PC-3 (cell line): Measurements from ENCODE around the gene PTEN. TPM values are rescaled to one million over a fixed set of nuclear protein-coding genes. Genes with fewer than 3 reads are reported as not detected.

Experiments used
- ATAC-seq: fragments of 200-7000 bp; cut with Tn5 transposase; 2 replicates; pipeline ENCODE4 v1.9.1; 2020; ENCODE audit warnings: mild to moderate bottlenecking, moderate library complexity
- BruUV-seq: library from RNA; stranded (reverse); fragments of 400-500 nt; replicated peaks from 2 replicates; lab custom pipeline; 2021; lab: Mats Ljungman, UMichigan
- CTCF ChIA-PET: fragments of 300-600 bp; sonication (Branson Sonifier 250); formaldehyde crosslinking; loops from one replicate; lab custom pipeline; 2022; ENCODE audit warnings: antibody characterized with exemption; lab: Charles Lee
- POLR2A ChIA-PET: fragments of 300-600 bp; sonication (Branson Sonifier 250); formaldehyde crosslinking; loops from one replicate; lab custom pipeline; 2022; ENCODE audit warnings: antibody characterized with exemption; ENCODE audit not compliant: unreplicated experiment; lab: Charles Lee
- DNase-seq: peaks from one replicate; pipeline ENCODE4 v3.0.0-alpha.2; 2015
- H2AFZ ChIP-seq: fragments of 300-600 bp; sonication (generic); 2 replicates; pipeline ENCODE4 v1.6.0; 2016; ENCODE audit warnings: antibody characterized with exemption, low read length
- H3F3A ChIP-seq: fragments of 300-600 bp; sonication (generic); one replicate; pipeline ENCODE4 v1.6.0; 2017; ENCODE audit warnings: antibody characterized with exemption, low read length, control low read depth, mild to moderate bottlenecking; ENCODE audit not compliant: unreplicated experiment
- H3K27ac ChIP-seq: fragments of 300-600 bp; sonication (generic); 2 replicates; pipeline ENCODE4 v1.5.1; 2016; ENCODE audit warnings: mild to moderate bottlenecking, low read length
- H3K27me3 ChIP-seq: fragments of 300-600 bp; sonication (generic); 2 replicates; pipeline ENCODE4 v1.6.1; 2016; ENCODE audit warnings: low read length, mixed read lengths
- H3K36me3 ChIP-seq: fragments of 300-600 bp; sonication (generic); 2 replicates; pipeline ENCODE4 v1.6.1; 2016; ENCODE audit warnings: low read depth, mixed run types, low read length, mixed read lengths
- H3K4me1 ChIP-seq: fragments of 300-600 bp; sonication (generic); 2 replicates; pipeline ENCODE4 v1.5.1; 2016; ENCODE audit warnings: low read length; ENCODE audit not compliant: insufficient read depth
- H3K4me2 ChIP-seq: fragments of 300-600 bp; sonication (generic); 2 replicates; pipeline ENCODE4 v1.6.0; 2016; ENCODE audit warnings: low read length
- H3K4me3 ChIP-seq: fragments of 300-600 bp; sonication (generic); 2 replicates; pipeline ENCODE4 v1.5.1; 2016; ENCODE audit warnings: mild to moderate bottlenecking, low read length, mixed read lengths
- H3K79me2 ChIP-seq: fragments of 300-600 bp; sonication (generic); 2 replicates; pipeline ENCODE4 v1.6.1; 2017; ENCODE audit warnings: low read length, mixed read lengths
- H3K9ac ChIP-seq: fragments of 300-600 bp; sonication (generic); 2 replicates; pipeline ENCODE4 v1.6.0; 2016; ENCODE audit warnings: mild to moderate bottlenecking, low read length
- H3K9me2 ChIP-seq: fragments of 300-600 bp; sonication (generic); replicated peaks from 2 replicates; pipeline ENCODE4 v1.6.1; 2016; ENCODE audit warnings: mixed run types, low read length, mixed read lengths
- H3K9me3 ChIP-seq: fragments of 300-600 bp; sonication (generic); 2 replicates; pipeline ENCODE4 v1.6.1; 2016; ENCODE audit warnings: low read length, mixed read lengths
- H4K20me1 ChIP-seq: fragments of 300-600 bp; sonication (generic); 2 replicates; pipeline ENCODE4 v1.6.1; 2016; ENCODE audit warnings: low read length, mixed read lengths
- EZH2 ChIP-seq: fragments of 300-600 bp; sonication (generic); IDR thresholded peaks from one replicate; pipeline ENCODE4 v1.6.1; 2017; ENCODE audit warnings: antibody characterized with exemption, mild to moderate bottlenecking, low read length; ENCODE audit not compliant: unreplicated experiment
- EZH2phosphoT487 ChIP-seq: fragments of 300-600 bp; sonication (generic); IDR thresholded peaks from 2 replicates; pipeline ENCODE4 v1.6.1; 2018; ENCODE audit warnings: mild to moderate bottlenecking, antibody characterized with exemption, low read length, borderline replicate concordance
- intact Hi-C: fragments of 100-400 bp; cut with micrococcal nuclease; formaldehyde crosslinking; loops from 2 replicates; pipeline ENCODE4 v1.9.0; 2023
- total RNA-seq: library from RNA; depleted of rRNA; stranded (reverse); fragments of >200 nt; gene quantifications from 2 replicates; pipeline ENCODE4 v1.2.3, GENCODE V29; 2014
- TF ChIP-seq, protein P1 (sequence below): fragments of 300-600 bp; sonication (generic); conservative IDR thresholded peaks from 2 replicates; pipeline ENCODE4 v1.5.1; 2017; ENCODE audit warnings: antibody characterized with exemption, low read depth, mild to moderate bottlenecking, low read length

PTEN gene
- total RNA-seq, 1 experiment from 2014 or later: 7.8 TPM

DNA sequence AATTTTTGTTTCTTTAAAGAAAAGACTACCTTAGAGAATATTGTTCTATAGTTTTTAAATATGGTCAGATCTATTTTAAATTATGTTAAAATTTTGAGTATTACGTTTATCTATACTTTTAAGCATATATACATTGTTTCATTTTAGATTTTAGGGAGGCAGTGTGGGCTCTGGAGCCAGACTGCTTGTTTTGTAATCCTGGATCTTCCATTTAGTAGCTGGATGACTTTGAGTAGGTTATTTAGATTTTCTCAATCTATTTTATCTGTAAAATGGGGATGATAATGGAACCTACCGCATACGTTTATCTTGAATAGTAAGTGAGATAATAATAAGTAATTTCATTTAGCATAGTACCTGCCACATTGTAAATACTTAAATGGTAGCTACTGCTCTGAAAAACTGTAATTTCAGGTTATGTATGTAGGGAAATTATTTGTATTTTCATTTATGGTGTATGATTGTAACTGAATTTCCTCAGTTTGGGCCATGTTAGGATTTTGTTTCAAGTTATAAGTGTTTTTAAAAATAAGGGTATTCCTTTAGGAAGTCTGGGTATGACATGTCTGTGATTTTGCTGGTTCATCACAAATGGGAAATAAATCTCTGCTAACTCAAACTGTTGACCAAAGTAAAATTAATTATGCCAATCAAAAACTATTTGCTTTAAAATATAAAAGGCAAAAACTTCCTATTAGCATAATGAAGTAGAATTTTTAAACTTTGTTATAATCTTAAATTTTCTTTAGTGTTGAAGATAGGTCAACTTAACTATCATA lies 6.5 kb downstream of the PTEN start:
- no peaks in the 10 kb centered on the region for H3K9me3 ChIP-seq
- POLR2A ChIA-PET: no interaction called here
- H3K36me3 ChIP-seq: no peaks in the 10 kb centered on the region
- intact Hi-C loops: no loop called here
- H3K4me3 ChIP-seq: no peak overlapping the region
- TF ChIP-seq EZH2 (no peak), EZH2phosphoT487 (no peak)
- TF ChIP-seq, protein P1, sequence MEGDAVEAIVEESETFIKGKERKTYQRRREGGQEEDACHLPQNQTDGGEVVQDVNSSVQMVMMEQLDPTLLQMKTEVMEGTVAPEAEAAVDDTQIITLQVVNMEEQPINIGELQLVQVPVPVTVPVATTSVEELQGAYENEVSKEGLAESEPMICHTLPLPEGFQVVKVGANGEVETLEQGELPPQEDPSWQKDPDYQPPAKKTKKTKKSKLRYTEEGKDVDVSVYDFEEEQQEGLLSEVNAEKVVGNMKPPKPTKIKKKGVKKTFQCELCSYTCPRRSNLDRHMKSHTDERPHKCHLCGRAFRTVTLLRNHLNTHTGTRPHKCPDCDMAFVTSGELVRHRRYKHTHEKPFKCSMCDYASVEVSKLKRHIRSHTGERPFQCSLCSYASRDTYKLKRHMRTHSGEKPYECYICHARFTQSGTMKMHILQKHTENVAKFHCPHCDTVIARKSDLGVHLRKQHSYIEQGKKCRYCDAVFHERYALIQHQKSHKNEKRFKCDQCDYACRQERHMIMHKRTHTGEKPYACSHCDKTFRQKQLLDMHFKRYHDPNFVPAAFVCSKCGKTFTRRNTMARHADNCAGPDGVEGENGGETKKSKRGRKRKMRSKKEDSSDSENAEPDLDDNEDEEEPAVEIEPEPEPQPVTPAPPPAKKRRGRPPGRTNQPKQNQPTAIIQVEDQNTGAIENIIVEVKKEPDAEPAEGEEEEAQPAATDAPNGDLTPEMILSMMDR: no peak
- H3K9me2 ChIP-seq: no peaks in the 10 kb centered on the region
- peak overlapping the region; percentile 26; the same call in 1 of the 2 replicates for H3K4me2 ChIP-seq
- H3K4me1 ChIP-seq: peaks cover 18% of the 10 kb centered on the region; the same call in 1 of the 2 replicates
- no peak overlapping the region for H2AFZ ChIP-seq
- no peak for ATAC-seq
- no peak overlapping the region for H3K27ac ChIP-seq
- no peak overlapping the region for H3K9ac ChIP-seq
- no TSS peak for BruUV-seq
- DNase-seq: no peak
- CTCF ChIA-PET: no interaction called here
- no peaks in the 10 kb centered on the region for H3F3A ChIP-seq
- H3K27me3 ChIP-seq: no peaks in the 10 kb centered on the region
- peaks cover 99% of the 10 kb centered on the region for H3K79me2 ChIP-seq
- peaks cover 36% of the 10 kb centered on the region for H4K20me1 ChIP-seq

DNA sequence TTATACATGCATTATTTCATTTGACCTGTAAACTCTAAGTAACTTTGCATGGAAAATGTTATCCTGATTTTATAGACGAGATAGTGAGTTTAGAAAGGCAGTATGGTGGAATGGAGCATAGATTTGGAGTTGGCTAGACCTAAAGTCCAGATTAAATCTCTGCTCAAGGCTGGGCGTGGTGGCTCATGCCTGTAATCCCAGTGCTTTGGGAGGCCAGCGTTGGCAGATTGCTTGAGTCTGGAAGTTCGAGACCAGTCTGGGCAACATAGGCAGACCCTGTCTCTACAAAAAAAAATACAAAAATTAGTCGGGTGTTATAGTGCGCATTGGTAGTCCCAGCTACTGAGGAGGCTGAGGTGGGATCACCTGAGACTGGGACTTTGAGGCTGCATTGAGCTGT lies 9.4 kb downstream of the PTEN start:
- no peaks in the 10 kb centered on the region for H3K9me2 ChIP-seq
- intact Hi-C loops: no loop called here
- peaks cover 7% of the 10 kb centered on the region for H4K20me1 ChIP-seq
- H3K27ac ChIP-seq: no peak overlapping the region
- no peak for TF ChIP-seq EZH2phosphoT487
- TF ChIP-seq, protein P1: no peak
- TF ChIP-seq EZH2: no peak
- H3K79me2 ChIP-seq: peaks cover 97% of the 10 kb centered on the region
- no peaks in the 10 kb centered on the region for H3K27me3 ChIP-seq
- H3K4me3 ChIP-seq: no peak overlapping the region
- H3K4me2 ChIP-seq: no peak overlapping the region
- POLR2A ChIA-PET: interaction anchor here (0.6 kb wide), 1 partner anchor 9 kb away, joined by 9 read pairs; no protein-coding TSS in a partner anchor
- no peak for ATAC-seq
- H3K9ac ChIP-seq: no peak overlapping the region
- no peaks in the 10 kb centered on the region for H3K9me3 ChIP-seq
- CTCF ChIA-PET: no interaction called here
- DNase-seq: no peak
- no peaks in the 10 kb centered on the region for H3F3A ChIP-seq
- no peaks in the 10 kb centered on the region for H3K36me3 ChIP-seq
- H2AFZ ChIP-seq: no peak overlapping the region
- BruUV-seq: no TSS peak
- H3K4me1 ChIP-seq: peaks cover 18% of the 10 kb centered on the region; the same call in 1 of the 2 replicates

DNA sequence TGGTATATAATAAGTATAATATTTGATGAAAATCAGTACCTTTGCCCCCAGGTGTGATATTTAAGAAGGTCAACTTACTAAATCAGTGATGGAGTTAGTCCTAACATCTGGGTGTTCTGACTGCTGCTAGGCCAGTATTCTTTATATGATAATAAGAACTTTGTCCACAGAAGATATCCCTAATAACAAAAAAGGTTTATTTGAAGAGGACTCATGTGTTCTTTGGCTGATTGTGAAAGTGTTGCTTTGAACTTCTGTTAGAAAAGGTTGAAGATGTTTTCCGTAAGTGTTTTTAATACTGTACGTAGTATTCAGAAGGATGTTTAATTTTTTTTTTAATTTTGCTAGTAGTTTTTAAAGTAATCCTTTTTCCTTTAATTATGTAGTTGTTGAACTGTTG lies 10.2 kb downstream of the PTEN start:
- H3K79me2 ChIP-seq: peaks cover 93% of the 10 kb centered on the region
- H3K4me2 ChIP-seq: no peak overlapping the region
- H3K27ac ChIP-seq: no peak overlapping the region
- peaks cover under 1% of the 10 kb centered on the region; the same call in 1 of the 2 replicates for H4K20me1 ChIP-seq
- no peak for TF ChIP-seq EZH2phosphoT487
- TF ChIP-seq EZH2: no peak
- no peak overlapping the region for H3K9ac ChIP-seq
- H3K9me2 ChIP-seq: no peaks in the 10 kb centered on the region
- H3K27me3 ChIP-seq: no peaks in the 10 kb centered on the region
- no peaks in the 10 kb centered on the region for H3K9me3 ChIP-seq
- ChIA-PET CTCF (no interaction called here), POLR2A (no interaction called here)
- no TSS peak for BruUV-seq
- intact Hi-C loops: no loop called here
- 0 out of 2 replicates have a peak, but pooled peaks cover 10% of the 10 kb centered on the region for H3K4me1 ChIP-seq
- no peak overlapping the region for H2AFZ ChIP-seq
- no peak overlapping the region for H3K4me3 ChIP-seq
- H3K36me3 ChIP-seq: 0 out of 2 replicates have a peak, but pooled peaks cover 3% of the 10 kb centered on the region
- ATAC-seq (no peak), DNase-seq (no peak)
- H3F3A ChIP-seq: no peaks in the 10 kb centered on the region
